ENCODE measurements around the gene KLHL10. TPM values are rescaled to one million over a fixed set of nuclear protein-coding genes. Genes with fewer than 3 reads are reported as not detected.

Gene KLHL10
- total and polyA plus RNA-seq, 2 of the 13 experiments (the other 11 are each of a cell fraction or from before 2014, with no cell fraction given) = 0.04 to 0.08 TPM

- Histone ChIP-seq H3K4me2 (ENCODE audit: low read depth, low read length) (no peak overlapping the region), H2AFZ (ENCODE audit: low read length) (no peak overlapping the region), H3K9me3 (ENCODE audit: low read length) (no peaks in the 10 kb centered on the region), H3K27me3 (ENCODE audit: control insufficient read depth in 1 of 2, insufficient read depth in 2 of 2, low read length in 2 of 2) (no peaks in the 10 kb centered on the region), H3K27ac (ENCODE audit: extremely low read length, insufficient read depth, low read length) (no peak overlapping the region), H3K79me2 (ENCODE audit: insufficient read depth, low read length) (no peaks in the 10 kb centered on the region), H4K20me1 (ENCODE audit: insufficient read depth, low read length) (no peaks in the 10 kb centered on the region), H3K4me3 (replicated peaks in 1 of 3; ENCODE audit: insufficient read depth in 1 of 3, low read depth in 2 of 3, low read length in 3 of 3) (no peak overlapping the region), H3K36me3 (replicated peaks in 1 of 2; ENCODE audit: control insufficient read depth in 1 of 2, insufficient read depth in 2 of 2, low read length in 2 of 2) (peaks cover 47 to 81% of the 10 kb centered on the region in 2 experiments), H3K9ac (ENCODE audit: insufficient read depth, low read depth, low read length) (no peak overlapping the region), H3K4me1 (ENCODE audit: insufficient read depth, low read length) (peaks cover 25% of the 10 kb centered on the region)
- in situ Hi-C loops (cut with HindIII; ENCODE audit: extremely low pct_ligation_motif_present, low pct_unique_long_range_greater_than_20kb) (no loop called here), intact Hi-C loops (cut with micrococcal nuclease; ENCODE audit: unreplicated experiment) (no loop called here)
- ChIA-PET POLR2A (interaction anchor here (0.6 to 2.8 kb wide), 7 partner anchors 13 to 863 kb away, joined by 3 to 16 read pairs (median 4); partner anchors contain the start of genes ACLY, CNP, KLHL11 and ODAD4), CTCF (ENCODE audit: low intra/inter-chr PET ratio, low total read pairs) (interaction anchor here (0.6 kb wide), 1 partner anchor 1361 kb away, joined by 3 read pairs; no protein-coding TSS in a partner anchor)
- TF ChIP-seq ZBTB33 (CRISPR knock-in tag; IDR thresholded peaks at IDR 0.05) = peak; percentile 87; the same call in 1 of the 2 replicates
- TF ChIP-seq ZNF317 (CRISPR knock-in tag; IDR thresholded peaks at IDR 0.05) = no peak
- no peak for TF ChIP-seq ZFP37 (CRISPR knock-in tag; IDR thresholded peaks at IDR 0.05; ENCODE audit: borderline replicate concordance)
- no peak for TF ChIP-seq ZBTB46 (CRISPR knock-in tag; IDR thresholded peaks at IDR 0.05; ENCODE audit: borderline replicate concordance)
- TF ChIP-seq CREB3 (CRISPR knock-in tag; IDR thresholded peaks at IDR 0.05) = no peak
- TF ChIP-seq ZNF672 (CRISPR knock-in tag; IDR thresholded peaks at IDR 0.05) = no peak
- peak; percentile 68; the same call in 1 of the 2 replicates for TF ChIP-seq CEBPG (CRISPR knock-in tag; IDR thresholded peaks at IDR 0.05)
- TF ChIP-seq HNRNPLL (IDR thresholded peaks at IDR 0.05; ENCODE audit: low read depth, low read length, poor library complexity, severe bottlenecking) = no peak
- TF ChIP-seq SCMH1 (CRISPR knock-in tag; IDR thresholded peaks at IDR 0.05; ENCODE audit: borderline replicate concordance) = no peak
- TF ChIP-seq KLF6 (CRISPR knock-in tag; IDR thresholded peaks at IDR 0.05) = no peak
- TF ChIP-seq ZSCAN29 (CRISPR knock-in tag; conservative IDR thresholded peaks at IDR 0.05) = no peak
- TF ChIP-seq CEBPB (IDR thresholded peaks at IDR 0.05; ENCODE audit: borderline replicate concordance, low read depth, low read length) = peak; percentile 89
- no peak for TF ChIP-seq ZMAT5 (CRISPR knock-in tag; IDR thresholded peaks at IDR 0.05; ENCODE audit: borderline replicate concordance, low read depth)
- TF ChIP-seq MTERF4 (CRISPR knock-in tag; IDR thresholded peaks at IDR 0.05) = no peak
- FAIRE-seq (peak; percentile 42), DNase-seq (ENCODE audit: low spot score) (no peak), ATAC-seq (no peak)
- no TSS peak for BruUV-seq (replicated peaks)
- 77% methylated on average over 7 of the region's 7 CpGs for WGBS (ENCODE audit: low lambda C conversion rate)
Observed at GRCh38 chr17:41894791-41895331, 57.2 kb downstream of the KLHL10 start.
